NCI-H1417 (cell line): ENCODE results near the gene LMO7.
"Not testable (repeated sequence)": the region's sequence is repeated elsewhere in the genome, so short reads cannot be mapped to it uniquely, and the experiment has no call there.

ENCODE experiments used
- DNase-seq, 3 experiments: peaks; one replicate each; lab custom pipeline; 2025; lab: John Stamatoyannopoulos, UW

Gene LMO7

GRCh38 chr13:75699062-75699461 lies 62.9 kb downstream of the LMO7 start:
- DNase-seq = no peak

GRCh38 chr13:75699717-75700116 lies 63.6 kb downstream of the LMO7 start:
- DNase-seq = not testable (repeated sequence)

GRCh38 chr13:75700552-75700951 lies 64.4 kb downstream of the LMO7 start:
- no peak for DNase-seq

- no peak for DNase-seq
Measured at GRCh38 chr13:75702476-75702875, 66.3 kb downstream of the LMO7 start.

GRCh38 chr13:75703769-75704168 lies 67.6 kb downstream of the LMO7 start:
- no peak for DNase-seq

- DNase-seq = peak in 1 of 3 experiments; percentile 61
Measured at GRCh38 chr13:75704194-75704926, 68.2 kb downstream of the LMO7 start.

GRCh38 chr13:75704927-75705288 lies 68.8 kb downstream of the LMO7 start:
- DNase-seq = peak in 2 of 3 experiments; percentile 65 to 81

- DNase-seq = no peak
Measured at GRCh38 chr13:75705395-75705794, 69.3 kb downstream of the LMO7 start.

- DNase-seq = no peak
Measured at GRCh38 chr13:75705908-75706307, 69.8 kb downstream of the LMO7 start.

- no peak for DNase-seq
Measured at GRCh38 chr13:75713852-75714251, 77.7 kb downstream of the LMO7 start.

- peak in 2 of 3 experiments; percentile 27 to 75 for DNase-seq
Measured at GRCh38 chr13:75715601-75716523, 79.7 kb downstream of the LMO7 start.

- DNase-seq = no peak
Measured at GRCh38 chr13:75717525-75717924, 81.4 kb downstream of the LMO7 start.

GRCh38 chr13:75721307-75721706 lies 85.2 kb downstream of the LMO7 start:
- DNase-seq = no peak

GRCh38 chr13:75723901-75724300 lies 87.8 kb downstream of the LMO7 start:
- DNase-seq = no peak

GRCh38 chr13:75724752-75725517 lies 88.8 kb downstream of the LMO7 start:
- DNase-seq = peak in 2 of 3 experiments; percentile 63 to 96

- peak in 1 of 3 experiments; percentile 68 for DNase-seq
Measured at GRCh38 chr13:75725736-75726135, 89.6 kb downstream of the LMO7 start.

- DNase-seq = peak in 1 of 3 experiments; percentile 60
Measured at GRCh38 chr13:75726306-75726705, 90.2 kb downstream of the LMO7 start.

- not testable (repeated sequence) for DNase-seq
Measured at GRCh38 chr13:75733113-75733512, 97.0 kb downstream of the LMO7 start.

- DNase-seq = no peak
Measured at GRCh38 chr13:75736173-75736572, 100.0 kb downstream of the LMO7 start.

GRCh38 chr13:75738841-75739240 lies 102.7 kb downstream of the LMO7 start:
- DNase-seq = no peak

- DNase-seq = no peak
Measured at GRCh38 chr13:75739244-75739868, 103.2 kb downstream of the LMO7 start.

GRCh38 chr13:75740031-75740430 lies 103.9 kb downstream of the LMO7 start:
- no peak for DNase-seq
